ENCODE data around the gene JMY. TPM values are rescaled to one million over a fixed set of nuclear protein-coding genes. Genes with fewer than 3 reads are reported as not detected.

The JMY gene
- total and polyA plus RNA-seq, 2 donors (not counting 3 experiments of a cell fraction or from before 2014, with no cell fraction given), result 1.5 to 6.5 TPM

DNA sequence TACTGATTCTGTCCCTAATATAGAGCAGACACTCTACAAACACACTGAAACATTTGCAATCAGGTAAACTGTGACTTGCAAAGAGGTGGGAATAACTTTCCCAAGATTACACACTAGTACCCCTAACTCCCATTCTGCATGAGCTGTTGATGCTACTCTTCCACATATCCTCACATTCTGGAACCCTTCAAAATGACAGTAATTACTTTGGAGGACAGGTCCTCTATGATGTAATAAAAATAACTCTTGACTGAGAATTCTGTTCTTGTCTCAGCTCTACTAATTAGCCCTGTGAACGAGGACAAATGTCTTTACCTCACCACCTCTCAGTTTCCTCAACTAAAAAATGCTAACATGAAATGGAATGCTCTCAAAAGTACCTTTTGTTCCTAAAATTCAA, 49.5 kb upstream of the JMY start:
- ChIA-PET CTCF (interaction anchor here (1.0 kb wide), 1 partner anchor 53 kb away, joined by 3 read pairs; no protein-coding TSS in a partner anchor), POLR2A (no interaction called here)
- TF ChIP-seq POLR2AphosphoS5 (IDR thresholded peaks at IDR 0.05; ENCODE audit: insufficient read depth, low read depth, low read length) (no peak), FOS (IDR thresholded peaks at IDR 0.05; ENCODE audit: borderline replicate concordance, insufficient read depth, low read length) (no peak), MYC (IDR thresholded peaks at IDR 0.05; ENCODE audit: low read depth, low read length) (no peak), EZH2 (IDR thresholded peaks at IDR 0.05; ENCODE audit: borderline replicate concordance, low read depth, low read length, severe bottlenecking) (no peak), JUN (IDR thresholded peaks at IDR 0.05; ENCODE audit: borderline replicate concordance, insufficient read depth, insufficient read length, low read depth) (no peak), GATA2 (IDR thresholded peaks at IDR 0.05; ENCODE audit: insufficient read depth, insufficient read length, low read depth, low read length) (no peak), POLR2A (IDR thresholded peaks at IDR 0.05; ENCODE audit: low read depth, low read length) (no peak)
- TF ChIP-seq, protein P1, sequence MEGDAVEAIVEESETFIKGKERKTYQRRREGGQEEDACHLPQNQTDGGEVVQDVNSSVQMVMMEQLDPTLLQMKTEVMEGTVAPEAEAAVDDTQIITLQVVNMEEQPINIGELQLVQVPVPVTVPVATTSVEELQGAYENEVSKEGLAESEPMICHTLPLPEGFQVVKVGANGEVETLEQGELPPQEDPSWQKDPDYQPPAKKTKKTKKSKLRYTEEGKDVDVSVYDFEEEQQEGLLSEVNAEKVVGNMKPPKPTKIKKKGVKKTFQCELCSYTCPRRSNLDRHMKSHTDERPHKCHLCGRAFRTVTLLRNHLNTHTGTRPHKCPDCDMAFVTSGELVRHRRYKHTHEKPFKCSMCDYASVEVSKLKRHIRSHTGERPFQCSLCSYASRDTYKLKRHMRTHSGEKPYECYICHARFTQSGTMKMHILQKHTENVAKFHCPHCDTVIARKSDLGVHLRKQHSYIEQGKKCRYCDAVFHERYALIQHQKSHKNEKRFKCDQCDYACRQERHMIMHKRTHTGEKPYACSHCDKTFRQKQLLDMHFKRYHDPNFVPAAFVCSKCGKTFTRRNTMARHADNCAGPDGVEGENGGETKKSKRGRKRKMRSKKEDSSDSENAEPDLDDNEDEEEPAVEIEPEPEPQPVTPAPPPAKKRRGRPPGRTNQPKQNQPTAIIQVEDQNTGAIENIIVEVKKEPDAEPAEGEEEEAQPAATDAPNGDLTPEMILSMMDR (IDR thresholded peaks at IDR 0.05; ENCODE audit: extremely low read depth in 1 of 2, insufficient read depth in 1 of 2, low read depth in 1 of 2, low read length in 2 of 2), result no peak
- TF ChIP-seq, protein P2, sequence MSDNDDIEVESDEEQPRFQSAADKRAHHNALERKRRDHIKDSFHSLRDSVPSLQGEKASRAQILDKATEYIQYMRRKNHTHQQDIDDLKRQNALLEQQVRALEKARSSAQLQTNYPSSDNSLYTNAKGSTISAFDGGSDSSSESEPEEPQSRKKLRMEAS (IDR thresholded peaks at IDR 0.05; ENCODE audit: insufficient read depth, insufficient read length), result no peak
- Histone ChIP-seq H3K27ac (ENCODE audit: insufficient read depth, low read depth, low read length) (no peak overlapping the region), H3K27me3 (ENCODE audit: control insufficient read depth in 2 of 2, insufficient read depth in 2 of 2, low read length in 2 of 2) (peaks cover 0 to 2% of the 10 kb centered on the region in 2 experiments), H3K4me3 (replicated peaks in 1 of 3; ENCODE audit: insufficient read depth in 1 of 3, low read depth in 1 of 3, low read length in 3 of 3) (no peak overlapping the region), H2AFZ (ENCODE audit: low read depth, low read length) (no peak overlapping the region), H4K20me1 (replicated peaks; ENCODE audit: control insufficient read depth, extremely low read depth, insufficient read depth, low read length) (no peaks in the 10 kb centered on the region), H3K4me2 (ENCODE audit: insufficient read depth, low read length) (no peak overlapping the region), H3K36me3 (ENCODE audit: control insufficient read depth in 2 of 2, extremely low read depth in 1 of 2, insufficient read depth in 2 of 2, low read length in 2 of 2) (no peaks in the 10 kb centered on the region), H3K4me1 (ENCODE audit: control insufficient read depth, extremely low read depth, insufficient read depth, low read length) (no peaks in the 10 kb centered on the region), H3K9me3 (replicated peaks; ENCODE audit: control insufficient read depth, insufficient read depth, low read length) (no peaks in the 10 kb centered on the region), H3K9ac (replicated peaks; ENCODE audit: extremely low read depth, insufficient read depth, low read length) (no peak overlapping the region), H3K79me2 (ENCODE audit: control insufficient read depth, insufficient read depth, low read length) (no peaks in the 10 kb centered on the region), H3K9me1 (replicated peaks; ENCODE audit: control insufficient read depth, extremely low read depth, insufficient read depth, low read length) (no peaks in the 10 kb centered on the region)
- DNase-seq (ENCODE audit: low read depth, low spot score) (no peak), FAIRE-seq (no peak)
- no TSS peak for BruUV-seq (replicated peaks)
- intact Hi-C loops (cut with micrococcal nuclease) (no loop called here), dilution Hi-C loops (cut with MboI; ENCODE audit: extremely low pct_ligation_motif_present, low sequenced_read_pairs) (no loop called here)
